ENCODE results near the gene GULP1. TPM values are rescaled to one million over a fixed set of nuclear protein-coding genes. Genes with fewer than 3 reads are reported as not detected.
"Not testable (repeated sequence)": the region's sequence is repeated elsewhere in the genome, so short reads cannot be mapped to it uniquely, and the experiment has no call there.

The GULP1 gene
- total and polyA plus RNA-seq, 2 of the 13 experiments (the other 11 are each of a cell fraction or from before 2014, with no cell fraction given): 0.15 TPM; not detected in 1

DNA sequence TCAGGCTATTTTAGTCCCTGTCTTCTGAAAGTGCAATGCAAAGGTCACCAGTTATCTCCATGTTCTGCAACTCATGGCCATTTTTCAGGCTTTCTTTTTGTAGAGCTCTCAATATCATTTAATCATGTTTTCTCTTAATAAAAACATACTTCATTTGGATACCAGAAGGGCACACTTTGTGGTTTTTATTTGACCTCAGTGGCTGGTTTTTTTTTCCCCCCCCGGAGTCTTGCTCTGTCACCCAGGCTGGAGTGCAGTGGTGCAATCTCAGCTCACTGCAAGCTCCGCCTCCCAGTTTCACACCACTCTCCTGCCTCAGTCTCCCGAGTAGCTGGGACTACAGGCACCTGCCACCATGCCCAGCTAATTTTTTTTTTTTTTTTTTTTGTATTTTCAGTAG is 174.4 kb downstream of the GULP1 start:
- H4K20me1 ChIP-seq (ENCODE audit: insufficient read depth, low read length); H3K4me3 ChIP-seq (replicated peaks in 1 of 3; ENCODE audit: insufficient read depth in 1 of 3, low read depth in 2 of 3, low read length in 3 of 3); FAIRE-seq; in situ Hi-C loops (cut with HindIII; ENCODE audit: extremely low pct_ligation_motif_present, low pct_unique_long_range_greater_than_20kb); H3K4me2 ChIP-seq (ENCODE audit: low read depth, low read length); POLR2A ChIA-PET; DNase-seq (ENCODE audit: low spot score); H3K79me2 ChIP-seq (ENCODE audit: insufficient read depth, low read length); CTCF ChIA-PET (ENCODE audit: low intra/inter-chr PET ratio, low total read pairs); H3K4me1 ChIP-seq (ENCODE audit: insufficient read depth, low read length); H3K36me3 ChIP-seq (replicated peaks in 1 of 2; ENCODE audit: control insufficient read depth in 1 of 2, insufficient read depth in 2 of 2, low read length in 2 of 2); H3K9ac ChIP-seq (ENCODE audit: insufficient read depth, low read depth, low read length); H3K27ac ChIP-seq (ENCODE audit: extremely low read length, insufficient read depth, low read length); H3K9me3 ChIP-seq (ENCODE audit: low read length); H2AFZ ChIP-seq (ENCODE audit: low read length); ATAC-seq; BruUV-seq (replicated peaks); intact Hi-C loops (cut with micrococcal nuclease; ENCODE audit: unreplicated experiment); H3K27me3 ChIP-seq (ENCODE audit: control insufficient read depth in 1 of 2, insufficient read depth in 2 of 2, low read length in 2 of 2): not testable (repeated sequence)
- WGBS (ENCODE audit: low lambda C conversion rate): 14% methylated on average over 3 of the region's 3 CpGs

DNA sequence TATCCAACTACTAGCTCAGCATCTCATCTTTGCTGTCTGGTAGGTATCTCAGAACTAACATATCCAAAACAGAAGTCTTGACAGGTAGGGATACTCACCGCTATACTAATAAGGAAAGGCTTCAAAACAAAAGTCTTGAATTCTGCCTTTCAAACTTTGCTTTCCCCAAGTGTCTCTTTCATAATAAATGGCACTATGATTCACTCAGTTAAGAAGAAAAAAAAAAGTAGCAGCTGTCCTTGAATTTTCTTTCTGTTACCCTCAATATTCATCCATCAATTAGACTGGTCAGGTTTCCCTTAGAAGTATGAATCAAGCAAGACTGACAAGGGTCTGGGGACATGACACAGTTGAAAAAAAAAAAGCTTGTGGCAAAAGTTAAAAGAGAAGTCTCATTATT is 175.1 kb downstream of the GULP1 start:
- H3K4me1 ChIP-seq (ENCODE audit: insufficient read depth, low read length): no peaks in the 10 kb centered on the region
- no peak overlapping the region for H3K4me2 ChIP-seq (ENCODE audit: low read depth, low read length)
- DNase-seq (ENCODE audit: low spot score): no peak
- in situ Hi-C loops (cut with HindIII; ENCODE audit: extremely low pct_ligation_motif_present, low pct_unique_long_range_greater_than_20kb): no loop called here
- H3K9me3 ChIP-seq (ENCODE audit: low read length): no peaks in the 10 kb centered on the region
- H3K36me3 ChIP-seq (replicated peaks in 1 of 2; ENCODE audit: control insufficient read depth in 1 of 2, insufficient read depth in 2 of 2, low read length in 2 of 2): no peaks in the 10 kb centered on the region
- H3K27ac ChIP-seq (ENCODE audit: extremely low read length, insufficient read depth, low read length): no peak overlapping the region
- WGBS (ENCODE audit: low lambda C conversion rate): 14% methylated on average over 1 of the region's 1 CpG
- H3K4me3 ChIP-seq (replicated peaks in 1 of 3; ENCODE audit: insufficient read depth in 1 of 3, low read depth in 2 of 3, low read length in 3 of 3): no peak overlapping the region
- no peaks in the 10 kb centered on the region for H3K79me2 ChIP-seq (ENCODE audit: insufficient read depth, low read length)
- no peaks in the 10 kb centered on the region for H3K27me3 ChIP-seq (ENCODE audit: control insufficient read depth in 1 of 2, insufficient read depth in 2 of 2, low read length in 2 of 2)
- no peak overlapping the region for H2AFZ ChIP-seq (ENCODE audit: low read length)
- intact Hi-C loops (cut with micrococcal nuclease; ENCODE audit: unreplicated experiment): no loop called here
- FAIRE-seq: no peak
- TF ChIP-seq BRCA1 (CRISPR knock-in tag; IDR thresholded peaks at IDR 0.05): no peak
- no peak for TF ChIP-seq NFYB (CRISPR knock-in tag; IDR thresholded peaks at IDR 0.05)
- TF ChIP-seq, protein P1, sequence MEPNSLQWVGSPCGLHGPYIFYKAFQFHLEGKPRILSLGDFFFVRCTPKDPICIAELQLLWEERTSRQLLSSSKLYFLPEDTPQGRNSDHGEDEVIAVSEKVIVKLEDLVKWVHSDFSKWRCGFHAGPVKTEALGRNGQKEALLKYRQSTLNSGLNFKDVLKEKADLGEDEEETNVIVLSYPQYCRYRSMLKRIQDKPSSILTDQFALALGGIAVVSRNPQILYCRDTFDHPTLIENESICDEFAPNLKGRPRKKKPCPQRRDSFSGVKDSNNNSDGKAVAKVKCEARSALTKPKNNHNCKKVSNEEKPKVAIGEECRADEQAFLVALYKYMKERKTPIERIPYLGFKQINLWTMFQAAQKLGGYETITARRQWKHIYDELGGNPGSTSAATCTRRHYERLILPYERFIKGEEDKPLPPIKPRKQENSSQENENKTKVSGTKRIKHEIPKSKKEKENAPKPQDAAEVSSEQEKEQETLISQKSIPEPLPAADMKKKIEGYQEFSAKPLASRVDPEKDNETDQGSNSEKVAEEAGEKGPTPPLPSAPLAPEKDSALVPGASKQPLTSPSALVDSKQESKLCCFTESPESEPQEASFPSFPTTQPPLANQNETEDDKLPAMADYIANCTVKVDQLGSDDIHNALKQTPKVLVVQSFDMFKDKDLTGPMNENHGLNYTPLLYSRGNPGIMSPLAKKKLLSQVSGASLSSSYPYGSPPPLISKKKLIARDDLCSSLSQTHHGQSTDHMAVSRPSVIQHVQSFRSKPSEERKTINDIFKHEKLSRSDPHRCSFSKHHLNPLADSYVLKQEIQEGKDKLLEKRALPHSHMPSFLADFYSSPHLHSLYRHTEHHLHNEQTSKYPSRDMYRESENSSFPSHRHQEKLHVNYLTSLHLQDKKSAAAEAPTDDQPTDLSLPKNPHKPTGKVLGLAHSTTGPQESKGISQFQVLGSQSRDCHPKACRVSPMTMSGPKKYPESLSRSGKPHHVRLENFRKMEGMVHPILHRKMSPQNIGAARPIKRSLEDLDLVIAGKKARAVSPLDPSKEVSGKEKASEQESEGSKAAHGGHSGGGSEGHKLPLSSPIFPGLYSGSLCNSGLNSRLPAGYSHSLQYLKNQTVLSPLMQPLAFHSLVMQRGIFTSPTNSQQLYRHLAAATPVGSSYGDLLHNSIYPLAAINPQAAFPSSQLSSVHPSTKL (CRISPR knock-in tag; IDR thresholded peaks at IDR 0.05): no peak
- no peak for TF ChIP-seq HOMEZ (CRISPR knock-in tag; IDR thresholded peaks at IDR 0.05; ENCODE audit: low read depth)
- no peak for TF ChIP-seq KAT2B (IDR thresholded peaks at IDR 0.05; ENCODE audit: borderline replicate concordance, low read depth, low read length)
- TF ChIP-seq, protein P2, sequence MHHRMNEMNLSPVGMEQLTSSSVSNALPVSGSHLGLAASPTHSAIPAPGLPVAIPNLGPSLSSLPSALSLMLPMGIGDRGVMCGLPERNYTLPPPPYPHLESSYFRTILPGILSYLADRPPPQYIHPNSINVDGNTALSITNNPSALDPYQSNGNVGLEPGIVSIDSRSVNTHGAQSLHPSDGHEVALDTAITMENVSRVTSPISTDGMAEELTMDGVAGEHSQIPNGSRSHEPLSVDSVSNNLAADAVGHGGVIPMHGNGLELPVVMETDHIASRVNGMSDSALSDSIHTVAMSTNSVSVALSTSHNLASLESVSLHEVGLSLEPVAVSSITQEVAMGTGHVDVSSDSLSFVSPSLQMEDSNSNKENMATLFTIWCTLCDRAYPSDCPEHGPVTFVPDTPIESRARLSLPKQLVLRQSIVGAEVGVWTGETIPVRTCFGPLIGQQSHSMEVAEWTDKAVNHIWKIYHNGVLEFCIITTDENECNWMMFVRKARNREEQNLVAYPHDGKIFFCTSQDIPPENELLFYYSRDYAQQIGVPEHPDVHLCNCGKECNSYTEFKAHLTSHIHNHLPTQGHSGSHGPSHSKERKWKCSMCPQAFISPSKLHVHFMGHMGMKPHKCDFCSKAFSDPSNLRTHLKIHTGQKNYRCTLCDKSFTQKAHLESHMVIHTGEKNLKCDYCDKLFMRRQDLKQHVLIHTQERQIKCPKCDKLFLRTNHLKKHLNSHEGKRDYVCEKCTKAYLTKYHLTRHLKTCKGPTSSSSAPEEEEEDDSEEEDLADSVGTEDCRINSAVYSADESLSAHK (CRISPR knock-in tag; IDR thresholded peaks at IDR 0.05; ENCODE audit: borderline replicate concordance): no peak
- no TSS peak for BruUV-seq (replicated peaks)
- ChIA-PET CTCF (ENCODE audit: low intra/inter-chr PET ratio, low total read pairs) (no interaction called here), POLR2A (no interaction called here)
- H3K9ac ChIP-seq (ENCODE audit: insufficient read depth, low read depth, low read length): no peak overlapping the region
- no peak for ATAC-seq
- H4K20me1 ChIP-seq (ENCODE audit: insufficient read depth, low read length): no peaks in the 10 kb centered on the region

Data from HepG2 (cell line).